HepG2 (cell line): ENCODE data around the gene CACNA1F. TPM values are rescaled to one million over a fixed set of nuclear protein-coding genes. Genes with fewer than 3 reads are reported as not detected.

ENCODE experiments used
- ATAC-seq: fragments of 200-7000 bp; cut with Tn5 transposase; 3 replicates; pipeline ENCODE4 v1.9.1; 2020; ENCODE audit warnings: mild to moderate bottlenecking, moderate library complexity
- BruUV-seq: library from RNA; stranded (reverse); fragments of 400-500 nt; replicated peaks from 2 replicates; lab custom pipeline; 2021; lab: Mats Ljungman, UMichigan
- CTCF ChIA-PET: fragments of 300-600 bp; formaldehyde crosslinking; extraction: SDS; loops from one replicate; lab custom pipeline; 2021; ENCODE audit warnings: low total read pairs, inconsistent platforms, low intra/inter-chr PET ratio; lab: Yijun Ruan, JAX
- POLR2A ChIA-PET: fragments of 350-600 bp; sonication (Branson Sonifier 250); formaldehyde crosslinking; loops from one replicate; lab custom pipeline; 2020; ENCODE audit warnings: antibody characterized with exemption, inconsistent platforms; lab: Yijun Ruan, JAX
- DNase-seq: peaks from one replicate; pipeline ENCODE4 v3.0.0-alpha.2; 2015; ENCODE audit warnings: low spot score
- FAIRE-seq: peaks from 3 replicates; lab custom pipeline; 2011; peaks lifted over from hg19 to GRCh38; lab: Jason Lieb, UNC
- H2AFZ ChIP-seq: one replicate; pipeline ENCODE4 v1.6.1; 2011; ENCODE audit warnings: low read length, inconsistent platforms
- H3K27ac ChIP-seq: fragments of 300-600 bp; 3 replicates; pipeline ENCODE4 v1.8.0; 2011; ENCODE audit warnings: mixed run types, mild to moderate bottlenecking, mixed read lengths, low read length, inconsistent platforms; ENCODE audit not compliant: insufficient read depth; ENCODE audit errors: extremely low read length
- H3K27me3 ChIP-seq, 2 experiments: fragments of 200-600 bp in 1 of 2; 2 replicates in 1 of 2; 3 replicates in 1 of 2; pipeline versions ENCODE4 v1.6.0 to v1.8.0; 2011; ENCODE audit warnings: low read length in 2 of 2, mild to moderate bottlenecking in 2 of 2, moderate library complexity in 2 of 2, inconsistent platforms in 1 of 2; ENCODE audit not compliant: insufficient read depth in 2 of 2, control insufficient read depth in 1 of 2
- H3K36me3 ChIP-seq, 2 experiments: fragments of 200-600 bp in 1 of 2; replicated peaks in 1 of 2; 2 replicates in 1 of 2; 3 replicates in 1 of 2; pipeline versions ENCODE4 v1.5.1 to v1.8.0; 2011; ENCODE audit warnings: low read length in 2 of 2, inconsistent platforms in 1 of 2; ENCODE audit not compliant: insufficient read depth in 2 of 2, control insufficient read depth in 1 of 2
- H3K4me1 ChIP-seq: 2 replicates; pipeline ENCODE4 v1.5.1; 2012; ENCODE audit warnings: low read length, inconsistent platforms; ENCODE audit not compliant: insufficient read depth
- H3K4me2 ChIP-seq: 2 replicates; pipeline ENCODE4 v1.6.0; 2011; ENCODE audit warnings: low read depth, low read length, inconsistent platforms
- H3K4me3 ChIP-seq, 3 experiments: fragments of 200-600 bp in 1 of 3; sonication (generic), shearing (Covaris generic) in 1 of 3; replicated peaks in 1 of 3; 2 replicates each; pipeline ENCODE4 v1.5.1; 2011 to 2016; ENCODE audit warnings: low read length in 3 of 3, inconsistent platforms in 2 of 3, low read depth in 2 of 3, mild to moderate bottlenecking in 2 of 3, control low read depth in 1 of 3, mixed read lengths in 1 of 3; ENCODE audit not compliant: insufficient read depth in 1 of 3
- H3K79me2 ChIP-seq: one replicate; pipeline ENCODE4 v1.6.1; 2011; ENCODE audit warnings: low read length, inconsistent platforms; ENCODE audit not compliant: insufficient read depth
- H3K9ac ChIP-seq: 2 replicates; pipeline ENCODE4 v1.6.0; 2011; ENCODE audit warnings: mild to moderate bottlenecking, low read depth, low read length, inconsistent platforms; ENCODE audit not compliant: insufficient read depth
- H3K9me3 ChIP-seq: 2 replicates; pipeline ENCODE4 v1.5.1; 2012; ENCODE audit warnings: mild to moderate bottlenecking, low read length
- H4K20me1 ChIP-seq: 2 replicates; pipeline ENCODE4 v1.6.0; 2011; ENCODE audit warnings: inconsistent platforms, mild to moderate bottlenecking, low read length, moderate library complexity; ENCODE audit not compliant: insufficient read depth
- ATRX ChIP-seq: sonication (generic); formaldehyde crosslinking; IDR thresholded peaks from 2 replicates; pipeline ENCODE4 v1.4.0; 2020; ENCODE audit warnings: missing genetic modification reagents, borderline replicate concordance
- BRD4 ChIP-seq: sonication (generic); formaldehyde crosslinking; IDR thresholded peaks from 2 replicates; pipeline ENCODE4 v1.4.0; 2020; ENCODE audit warnings: missing genetic modification reagents
- CBX1 ChIP-seq: IDR thresholded peaks from one replicate; pipeline ENCODE4 v1.6.1; 2016; ENCODE audit warnings: antibody characterized with exemption, low read depth
- DMAP1 ChIP-seq: IDR thresholded peaks from 2 replicates; pipeline ENCODE4 v1.6.1; 2016
- HNRNPUL1 ChIP-seq: fragments of 200-400 bp; formaldehyde crosslinking; IDR thresholded peaks from 2 replicates; pipeline ENCODE4 v1.6.1; 2017; ENCODE audit warnings: low read depth, mild to moderate bottlenecking, low read length, moderate library complexity
- HOXD1 ChIP-seq: sonication (generic); formaldehyde crosslinking; IDR thresholded peaks from 2 replicates; pipeline ENCODE4 v1.5.0; 2020; ENCODE audit warnings: missing genetic modification reagents
- JDP2 ChIP-seq: sonication (generic); formaldehyde crosslinking; IDR thresholded peaks from 2 replicates; pipeline ENCODE4 v1.8.1; 2022; ENCODE audit warnings: missing genetic modification reagents, borderline replicate concordance
- KAT7 ChIP-seq: IDR thresholded peaks from 2 replicates; pipeline ENCODE4 v1.6.1; 2018; ENCODE audit warnings: borderline replicate concordance, missing compliant biosample characterization
- MAF1 ChIP-seq: sonication (generic); formaldehyde crosslinking; IDR thresholded peaks from 2 replicates; pipeline ENCODE4 v1.5.0; 2020; ENCODE audit warnings: missing genetic modification reagents, borderline replicate concordance
- ZMYM3 ChIP-seq: sonication (generic); formaldehyde crosslinking; IDR thresholded peaks from 2 replicates; pipeline ENCODE4 v1.5.1; 2020; ENCODE audit warnings: mild to moderate bottlenecking, missing genetic modification reagents
- ZNF136 ChIP-seq: sonication (generic); formaldehyde crosslinking; IDR thresholded peaks from 2 replicates; pipeline ENCODE4 v1.8.1; 2022; ENCODE audit warnings: low read depth, mild to moderate bottlenecking, moderate library complexity, missing genetic modification reagents
- ZNF576 ChIP-seq: sonication (generic); formaldehyde crosslinking; IDR thresholded peaks from 2 replicates; pipeline ENCODE4 v1.4.0; 2020; ENCODE audit warnings: mild to moderate bottlenecking, missing genetic modification reagents
- ZNF724P ChIP-seq: sonication (generic); formaldehyde crosslinking; IDR thresholded peaks from 2 replicates; pipeline ENCODE4 v1.8.0; 2022; ENCODE audit warnings: missing genetic modification reagents, borderline replicate concordance
- WGBS: methylation state at CpG from one replicate; pipeline ENCODE4 v1.1.6; 2017; ENCODE audit warnings: low lambda C conversion rate; 5-methylcytosine and 5-hydroxymethylcytosine counted together
- in situ Hi-C: cut with HindIII; loops from 2 replicates; pipeline ENCODE4 v1.10.0; 2017; ENCODE audit warnings: low pct_unique_long_range_greater_than_20kb; ENCODE audit not compliant: extremely low pct_ligation_motif_present
- intact Hi-C: fragments of 100-400 bp; cut with micrococcal nuclease; formaldehyde crosslinking; loops from one replicate; pipeline ENCODE4 v1.10.0; 2022; ENCODE audit not compliant: unreplicated experiment
- polyA plus RNA-seq, 8 experiments: library from polyadenylated mRNA; depleted of rRNA in 3 of 8; stranded (reverse) in 7 of 8; unstranded in 1 of 8; fragments of >200 nt; fragmentation: Illumina TruSeq in 4 of 8; extraction: Trizol in 4 of 8; gene quantifications; 2 replicates each; pipeline versions ENCODE4 v1.2.1 to v1.2.3, GENCODE V29; 2011 to 2016; ENCODE audit warnings: low read depth in 4 of 8, missing spikeins in 1 of 8, mixed read lengths in 1 of 8; ENCODE audit not compliant: insufficient read depth in 1 of 8
- total RNA-seq, 5 experiments: library from RNA; depleted of rRNA; stranded (reverse); fragments of >200 nt; fragmentation: Illumina TruSeq; extraction: Trizol; gene quantifications; 2 replicates each; pipeline ENCODE4 v1.2.3, GENCODE V29; 2016; ENCODE audit warnings: low read depth in 1 of 5
- TF ChIP-seq, protein P1 (sequence below): sonication (generic); formaldehyde crosslinking; IDR thresholded peaks from 2 replicates; pipeline ENCODE4 v1.4.0; 2020; ENCODE audit warnings: mild to moderate bottlenecking, missing genetic modification reagents
- TF ChIP-seq, protein P2 (sequence below): sonication (generic); formaldehyde crosslinking; IDR thresholded peaks from 2 replicates; pipeline ENCODE4 v1.4.0; 2020; ENCODE audit warnings: missing genetic modification reagents, mild to moderate bottlenecking, borderline replicate concordance
- TF ChIP-seq, protein P3 (sequence below): sonication (generic); formaldehyde crosslinking; IDR thresholded peaks from 2 replicates; pipeline ENCODE4 v1.5.0; 2020; ENCODE audit warnings: mild to moderate bottlenecking, missing genetic modification reagents
- TF ChIP-seq, protein P4 (sequence below): IDR thresholded peaks from 2 replicates; pipeline ENCODE4 v1.6.1; 2018; ENCODE audit warnings: missing genetic modification reagents, mild to moderate bottlenecking, missing compliant biosample characterization

The CACNA1F gene
- total and polyA plus RNA-seq, 2 of the 13 experiments (the other 11 are each of a cell fraction or from before 2014, with no cell fraction given): 0.03 TPM; not detected in 1

- H3K36me3 ChIP-seq: peaks cover 0 to 2% of the 10 kb centered on the region in 2 experiments; a peak in 1 of 5 replicates
- CTCF ChIA-PET: no interaction called here
- H2AFZ ChIP-seq: no peak overlapping the region
- POLR2A ChIA-PET: no interaction called here
- H3K4me2 ChIP-seq: no peak overlapping the region
- H3K4me1 ChIP-seq: no peaks in the 10 kb centered on the region
- WGBS: 92% methylated on average over 13 of the region's 27 CpGs
- TF ChIP-seq, protein P1, sequence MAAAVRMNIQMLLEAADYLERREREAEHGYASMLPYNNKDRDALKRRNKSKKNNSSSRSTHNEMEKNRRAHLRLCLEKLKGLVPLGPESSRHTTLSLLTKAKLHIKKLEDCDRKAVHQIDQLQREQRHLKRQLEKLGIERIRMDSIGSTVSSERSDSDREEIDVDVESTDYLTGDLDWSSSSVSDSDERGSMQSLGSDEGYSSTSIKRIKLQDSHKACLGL (CRISPR knock-in tag): no peak
- no peak for TF ChIP-seq ZNF724P
- TF ChIP-seq, protein P2, sequence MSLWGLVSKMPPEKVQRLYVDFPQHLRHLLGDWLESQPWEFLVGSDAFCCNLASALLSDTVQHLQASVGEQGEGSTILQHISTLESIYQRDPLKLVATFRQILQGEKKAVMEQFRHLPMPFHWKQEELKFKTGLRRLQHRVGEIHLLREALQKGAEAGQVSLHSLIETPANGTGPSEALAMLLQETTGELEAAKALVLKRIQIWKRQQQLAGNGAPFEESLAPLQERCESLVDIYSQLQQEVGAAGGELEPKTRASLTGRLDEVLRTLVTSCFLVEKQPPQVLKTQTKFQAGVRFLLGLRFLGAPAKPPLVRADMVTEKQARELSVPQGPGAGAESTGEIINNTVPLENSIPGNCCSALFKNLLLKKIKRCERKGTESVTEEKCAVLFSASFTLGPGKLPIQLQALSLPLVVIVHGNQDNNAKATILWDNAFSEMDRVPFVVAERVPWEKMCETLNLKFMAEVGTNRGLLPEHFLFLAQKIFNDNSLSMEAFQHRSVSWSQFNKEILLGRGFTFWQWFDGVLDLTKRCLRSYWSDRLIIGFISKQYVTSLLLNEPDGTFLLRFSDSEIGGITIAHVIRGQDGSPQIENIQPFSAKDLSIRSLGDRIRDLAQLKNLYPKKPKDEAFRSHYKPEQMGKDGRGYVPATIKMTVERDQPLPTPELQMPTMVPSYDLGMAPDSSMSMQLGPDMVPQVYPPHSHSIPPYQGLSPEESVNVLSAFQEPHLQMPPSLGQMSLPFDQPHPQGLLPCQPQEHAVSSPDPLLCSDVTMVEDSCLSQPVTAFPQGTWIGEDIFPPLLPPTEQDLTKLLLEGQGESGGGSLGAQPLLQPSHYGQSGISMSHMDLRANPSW (CRISPR knock-in tag): no peak
- no peak for TF ChIP-seq ZNF576 (CRISPR knock-in tag)
- TF ChIP-seq ZNF136: no peak
- no peak for TF ChIP-seq MAF1 (CRISPR knock-in tag)
- no peak for TF ChIP-seq BRD4 (CRISPR knock-in tag)
- TF ChIP-seq JDP2: no peak
- TF ChIP-seq CBX1: no peak
- TF ChIP-seq ATRX (CRISPR knock-in tag): no peak
- TF ChIP-seq, protein P3, sequence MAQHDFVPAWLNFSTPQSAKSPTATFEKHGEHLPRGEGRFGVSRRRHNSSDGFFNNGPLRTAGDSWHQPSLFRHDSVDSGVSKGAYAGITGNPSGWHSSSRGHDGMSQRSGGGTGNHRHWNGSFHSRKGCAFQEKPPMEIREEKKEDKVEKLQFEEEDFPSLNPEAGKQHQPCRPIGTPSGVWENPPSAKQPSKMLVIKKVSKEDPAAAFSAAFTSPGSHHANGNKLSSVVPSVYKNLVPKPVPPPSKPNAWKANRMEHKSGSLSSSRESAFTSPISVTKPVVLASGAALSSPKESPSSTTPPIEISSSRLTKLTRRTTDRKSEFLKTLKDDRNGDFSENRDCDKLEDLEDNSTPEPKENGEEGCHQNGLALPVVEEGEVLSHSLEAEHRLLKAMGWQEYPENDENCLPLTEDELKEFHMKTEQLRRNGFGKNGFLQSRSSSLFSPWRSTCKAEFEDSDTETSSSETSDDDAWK (CRISPR knock-in tag): no peak
- no peak for TF ChIP-seq HOXD1
- TF ChIP-seq ZMYM3: no peak
- TF ChIP-seq HNRNPUL1: no peak
- TF ChIP-seq, protein P4, sequence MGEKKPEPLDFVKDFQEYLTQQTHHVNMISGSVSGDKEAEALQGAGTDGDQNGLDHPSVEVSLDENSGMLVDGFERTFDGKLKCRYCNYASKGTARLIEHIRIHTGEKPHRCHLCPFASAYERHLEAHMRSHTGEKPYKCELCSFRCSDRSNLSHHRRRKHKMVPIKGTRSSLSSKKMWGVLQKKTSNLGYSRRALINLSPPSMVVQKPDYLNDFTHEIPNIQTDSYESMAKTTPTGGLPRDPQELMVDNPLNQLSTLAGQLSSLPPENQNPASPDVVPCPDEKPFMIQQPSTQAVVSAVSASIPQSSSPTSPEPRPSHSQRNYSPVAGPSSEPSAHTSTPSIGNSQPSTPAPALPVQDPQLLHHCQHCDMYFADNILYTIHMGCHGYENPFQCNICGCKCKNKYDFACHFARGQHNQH (CRISPR knock-in tag): no peak
- no peak for TF ChIP-seq DMAP1 (CRISPR knock-in tag)
- TF ChIP-seq KAT7 (CRISPR knock-in tag): no peak
- in situ Hi-C loops (no loop called here), intact Hi-C loops (no loop called here)
- no peak for ATAC-seq
- no TSS peak for BruUV-seq
- H4K20me1 ChIP-seq: no peaks in the 10 kb centered on the region
- FAIRE-seq: no peak
- no peak for DNase-seq
- no peaks in the 10 kb centered on the region for H3K27me3 ChIP-seq
- no peaks in the 10 kb centered on the region for H3K9me3 ChIP-seq
- H3K4me3 ChIP-seq: no peak overlapping the region
- H3K79me2 ChIP-seq: no peaks in the 10 kb centered on the region
- H3K27ac ChIP-seq: no peak overlapping the region
- H3K9ac ChIP-seq: no peak overlapping the region
These were observed 56.5 kb downstream of the CACNA1F start for GRCh38 chrX:49176421-49177326.
